K562 (cell line): ENCODE results near the gene PTCHD4. TPM values are rescaled to one million over a fixed set of nuclear protein-coding genes. Genes with fewer than 3 reads are reported as not detected.

Experiments
- ATAC-seq: fragments of 200-7000 bp; cut with Tn5 transposase; 3 replicates; pipeline ENCODE4 v1.9.1; 2020; ENCODE audit warnings: moderate library complexity
- BruUV-seq: library from RNA; stranded (reverse); fragments of 400-500 nt; replicated peaks from 2 replicates; lab custom pipeline; 2021; lab: Mats Ljungman, UMichigan
- CTCF ChIA-PET: fragments of 300-600 bp; formaldehyde crosslinking; extraction: SDS; loops from one replicate; lab custom pipeline; 2021; ENCODE audit warnings: low intra/inter-chr PET ratio; lab: Yijun Ruan, JAX
- POLR2A ChIA-PET: fragments of 300-600, 350-650 bp; sonication (Branson Sonifier 250); formaldehyde crosslinking; extraction: SDS; loops from one replicate; lab custom pipeline; 2021; ENCODE audit warnings: antibody characterized with exemption, inconsistent platforms; lab: Yijun Ruan, JAX
- DNase-seq, 4 experiments: peaks; one replicate each; pipeline versions ENCODE4 v3.0.0 to v3.0.0-alpha.2; 2011 to 2018; ENCODE audit warnings: low spot score in 3 of 4, mixed read lengths in 3 of 4; ENCODE audit errors: extremely low read depth in 1 of 4
- FAIRE-seq: peaks from 2 replicates; lab custom pipeline; 2011; peaks lifted over from hg19 to GRCh38; lab: Jason Lieb, UNC
- H2AFZ ChIP-seq: 2 replicates; pipeline ENCODE4 v1.6.0; 2011; ENCODE audit warnings: low read depth, low read length, control low read depth, inconsistent platforms
- H3K27ac ChIP-seq: fragments of 200-600 bp; 3 replicates; pipeline ENCODE4 v1.8.0; 2011; ENCODE audit warnings: low read depth, mild to moderate bottlenecking, control low read depth, inconsistent platforms, low read length, moderate library complexity, mixed read lengths; ENCODE audit errors: extremely low read depth
- H3K27me3 ChIP-seq, 2 experiments: fragments of 300-600 bp in 1 of 2; 2 replicates in 1 of 2; 3 replicates in 1 of 2; pipeline versions ENCODE4 v1.6.0 to v1.8.0; 2011; ENCODE audit warnings: inconsistent platforms in 2 of 2, low read length in 2 of 2, mild to moderate bottlenecking in 1 of 2, mixed read lengths in 1 of 2, moderate library complexity in 1 of 2; ENCODE audit not compliant: control insufficient read depth in 2 of 2, insufficient read depth in 2 of 2
- H3K36me3 ChIP-seq: fragments of 300-600 bp; 3 replicates; pipeline ENCODE4 v1.8.0; 2011; ENCODE audit warnings: mild to moderate bottlenecking, low read length, inconsistent platforms; ENCODE audit not compliant: control insufficient read depth, insufficient read depth
- H3K4me1 ChIP-seq, 2 experiments: fragments of 200-600 bp in 1 of 2; replicated peaks in 1 of 2; 2 replicates in 1 of 2; 3 replicates in 1 of 2; pipeline versions ENCODE4 v1.5.1 to v1.8.0; 2011; ENCODE audit warnings: inconsistent platforms in 2 of 2, low read length in 2 of 2, mild to moderate bottlenecking in 1 of 2, mixed read lengths in 1 of 2, moderate library complexity in 1 of 2; ENCODE audit not compliant: control insufficient read depth in 2 of 2, insufficient read depth in 2 of 2
- H3K4me2 ChIP-seq: 2 replicates; pipeline ENCODE4 v1.6.1; 2011; ENCODE audit warnings: low read length, control low read depth, inconsistent platforms, mixed read lengths; ENCODE audit not compliant: insufficient read depth
- H3K4me3 ChIP-seq: fragments of 200-600 bp; sonication (generic), shearing (Covaris generic); 2 replicates; pipeline ENCODE4 v1.5.1; 2016; ENCODE audit warnings: control low read depth, inconsistent platforms
- H3K79me2 ChIP-seq: fragments of 200-600 bp; 3 replicates; pipeline ENCODE4 v1.8.0; 2011; ENCODE audit warnings: low read length, inconsistent platforms; ENCODE audit not compliant: control insufficient read depth, insufficient read depth
- H3K9ac ChIP-seq, 2 experiments: 2 replicates each; pipeline versions ENCODE4 v1.6.0 to v1.6.1; 2011; ENCODE audit warnings: low read depth in 2 of 2, low read length in 2 of 2, control low read depth in 1 of 2, inconsistent platforms in 1 of 2, mild to moderate bottlenecking in 1 of 2, mixed read lengths in 1 of 2; ENCODE audit not compliant: insufficient read depth in 1 of 2
- H3K9me1 ChIP-seq: one replicate; pipeline ENCODE4 v1.6.0; 2011; ENCODE audit warnings: inconsistent platforms, mild to moderate bottlenecking, low read length, moderate library complexity; ENCODE audit not compliant: control insufficient read depth, insufficient read depth
- H3K9me3 ChIP-seq: replicated peaks from 2 replicates; pipeline ENCODE4 v1.5.1; 2011; ENCODE audit warnings: low read depth, low read length, inconsistent platforms; ENCODE audit not compliant: control insufficient read depth, insufficient read depth
- H4K20me1 ChIP-seq: replicated peaks from 2 replicates; pipeline ENCODE4 v1.6.1; 2011; ENCODE audit warnings: low read length, inconsistent platforms, mixed read lengths; ENCODE audit not compliant: control insufficient read depth, insufficient read depth
- DMBX1 ChIP-seq: fragments of 250-450 bp; sonication (Bioruptor Pico); IDR thresholded peaks from 2 replicates; pipeline ENCODE4 v1.8.0; 2022; ENCODE audit warnings: inconsistent platforms, mild to moderate bottlenecking, moderate library complexity, borderline replicate concordance
- NCOA2 ChIP-seq, 2 experiments: fragments of 450-650 bp; IDR thresholded peaks; 2 replicates each; pipeline ENCODE4 v1.6.1; 2018; ENCODE audit warnings: mild to moderate bottlenecking in 2 of 2, moderate library complexity in 1 of 2; ENCODE audit not compliant: partially characterized antibody in 2 of 2
- NKRF ChIP-seq: fragments of 450-650 bp; IDR thresholded peaks from 2 replicates; pipeline ENCODE4 v1.6.1; 2016; ENCODE audit warnings: borderline replicate concordance
- ZKSCAN1 ChIP-seq: fragments of 150-350 bp; IDR thresholded peaks from 2 replicates; pipeline ENCODE4 v1.6.1; 2016; ENCODE audit warnings: low read depth, low read length
- ZNF398 ChIP-seq: fragments of 250-450 bp; sonication (Bioruptor Pico); IDR thresholded peaks from 2 replicates; pipeline ENCODE4 v1.8.0; 2021; ENCODE audit warnings: moderate library complexity, mild to moderate bottlenecking, inconsistent platforms
- ZNF699 ChIP-seq: fragments of 250-450 bp; sonication (Bioruptor Pico); IDR thresholded peaks from 2 replicates; pipeline ENCODE4 v1.8.0; 2021; ENCODE audit warnings: mild to moderate bottlenecking, moderate library complexity; ENCODE audit not compliant: insufficient replicate concordance
- WGBS: fragments of 100-300 bp; shearing (Covaris generic); methylation state at CpG from one replicate; pipeline ENCODE4 v1.1.6; 2016; ENCODE audit warnings: low coverage, mixed read lengths; ENCODE audit not compliant: insufficient coverage; ENCODE audit errors: missing lambda C conversion rate; 5-methylcytosine and 5-hydroxymethylcytosine counted together
- in situ Hi-C: fragments of 300-500 bp; cut with MboI; formaldehyde crosslinking; loops from 4 replicates; pipeline ENCODE4 v1.15.0; 2018; ENCODE audit warnings: inconsistent platforms, mixed read lengths
- intact Hi-C: fragments of 100-400 bp; cut with micrococcal nuclease; formaldehyde crosslinking; loops from 2 replicates; pipeline ENCODE4 v1.14.2; 2022
- polyA plus RNA-seq, 8 experiments: library from polyadenylated mRNA; depleted of rRNA in 4 of 8; stranded (reverse) in 5 of 8; unstranded in 3 of 8; fragments of >200 nt; fragmentation: Nextera tagmentation in 2 of 8; fragmentation: Illumina TruSeq in 1 of 8; extraction: Ambion mirVana in 2 of 8; extraction: Trizol in 1 of 8; gene quantifications; 2 replicates each; pipeline versions ENCODE4 v1.2.1 to v1.2.3, GENCODE V29; 2011 to 2014; ENCODE audit warnings: inconsistent platforms in 1 of 8, missing spikeins in 1 of 8
- total RNA-seq, 7 experiments: library from RNA; depleted of rRNA in 6 of 7; stranded (reverse); fragments of >200 nt in 6 of 7; fragmentation: Illumina TruSeq in 2 of 7; extraction: Trizol in 2 of 7; gene quantifications; 2 replicates each; pipeline versions ENCODE4 v1.2.1 to v1.2.3, GENCODE V29; 2011 to 2021; ENCODE audit warnings: low replicate concordance in 1 of 7
- TF ChIP-seq, protein P1 (sequence below): fragments of 200-600 bp; sonication (generic); IDR thresholded peaks from one replicate; pipeline ENCODE4 v1.6.1; 2012; ENCODE audit warnings: mild to moderate bottlenecking, low read depth, low read length, inconsistent platforms

Gene PTCHD4
- total and polyA plus RNA-seq, 9 of the 15 experiments (the other 6 are each of a cell fraction or from before 2014, with no cell fraction given), result not detected

DNA sequence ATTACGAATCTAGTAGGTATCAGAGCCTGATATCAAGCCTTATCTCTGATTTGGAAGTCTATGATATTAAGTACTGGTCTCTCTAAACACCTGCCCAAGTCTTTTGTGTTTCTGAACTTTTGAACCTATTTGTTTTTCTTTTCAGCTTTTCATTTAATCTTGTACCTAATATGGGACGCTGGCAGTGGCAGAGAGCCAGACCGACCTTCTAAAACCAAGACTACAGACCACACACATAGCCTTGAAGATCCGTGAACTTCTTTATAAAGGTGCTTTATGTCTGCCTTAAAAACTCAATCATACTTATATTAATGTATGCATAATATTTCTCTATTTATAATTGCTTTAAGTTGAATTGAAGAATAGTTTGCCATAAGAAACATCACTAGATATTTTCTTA lies 12.6 kb upstream of the PTCHD4 start:
- Histone ChIP-seq H3K9me1 (no peaks in the 10 kb centered on the region), H4K20me1 (no peaks in the 10 kb centered on the region), H3K27me3 (no peaks in the 10 kb centered on the region), H3K4me2 (no peak overlapping the region), H3K9me3 (no peaks in the 10 kb centered on the region), H2AFZ (no peak overlapping the region), H3K36me3 (no peaks in the 10 kb centered on the region), H3K79me2 (no peaks in the 10 kb centered on the region), H3K27ac (no peak overlapping the region), H3K4me1 (no peaks in the 10 kb centered on the region), H3K9ac (no peak overlapping the region), H3K4me3 (no peak overlapping the region)
- in situ Hi-C loops (no loop called here), intact Hi-C loops (no loop called here)
- no TSS peak for BruUV-seq
- ChIA-PET CTCF (no interaction called here), POLR2A (interaction anchor here (1.1 kb wide), 1 partner anchor 69 kb away, joined by 3 read pairs; no protein-coding TSS in a partner anchor)
- FAIRE-seq (no peak), ATAC-seq (no peak), DNase-seq (no peak)
- 1% methylated on average over 4 of the region's 4 CpGs for WGBS
- no peak for TF ChIP-seq NKRF
- TF ChIP-seq DMBX1, result no peak
- TF ChIP-seq NCOA2 (IDR thresholded peaks at IDR 0.05; ENCODE audit: partially characterized antibody in 2 of 2), result no peak
- TF ChIP-seq ZNF699, result no peak
- TF ChIP-seq ZKSCAN1, result no peak
- TF ChIP-seq, protein P1, sequence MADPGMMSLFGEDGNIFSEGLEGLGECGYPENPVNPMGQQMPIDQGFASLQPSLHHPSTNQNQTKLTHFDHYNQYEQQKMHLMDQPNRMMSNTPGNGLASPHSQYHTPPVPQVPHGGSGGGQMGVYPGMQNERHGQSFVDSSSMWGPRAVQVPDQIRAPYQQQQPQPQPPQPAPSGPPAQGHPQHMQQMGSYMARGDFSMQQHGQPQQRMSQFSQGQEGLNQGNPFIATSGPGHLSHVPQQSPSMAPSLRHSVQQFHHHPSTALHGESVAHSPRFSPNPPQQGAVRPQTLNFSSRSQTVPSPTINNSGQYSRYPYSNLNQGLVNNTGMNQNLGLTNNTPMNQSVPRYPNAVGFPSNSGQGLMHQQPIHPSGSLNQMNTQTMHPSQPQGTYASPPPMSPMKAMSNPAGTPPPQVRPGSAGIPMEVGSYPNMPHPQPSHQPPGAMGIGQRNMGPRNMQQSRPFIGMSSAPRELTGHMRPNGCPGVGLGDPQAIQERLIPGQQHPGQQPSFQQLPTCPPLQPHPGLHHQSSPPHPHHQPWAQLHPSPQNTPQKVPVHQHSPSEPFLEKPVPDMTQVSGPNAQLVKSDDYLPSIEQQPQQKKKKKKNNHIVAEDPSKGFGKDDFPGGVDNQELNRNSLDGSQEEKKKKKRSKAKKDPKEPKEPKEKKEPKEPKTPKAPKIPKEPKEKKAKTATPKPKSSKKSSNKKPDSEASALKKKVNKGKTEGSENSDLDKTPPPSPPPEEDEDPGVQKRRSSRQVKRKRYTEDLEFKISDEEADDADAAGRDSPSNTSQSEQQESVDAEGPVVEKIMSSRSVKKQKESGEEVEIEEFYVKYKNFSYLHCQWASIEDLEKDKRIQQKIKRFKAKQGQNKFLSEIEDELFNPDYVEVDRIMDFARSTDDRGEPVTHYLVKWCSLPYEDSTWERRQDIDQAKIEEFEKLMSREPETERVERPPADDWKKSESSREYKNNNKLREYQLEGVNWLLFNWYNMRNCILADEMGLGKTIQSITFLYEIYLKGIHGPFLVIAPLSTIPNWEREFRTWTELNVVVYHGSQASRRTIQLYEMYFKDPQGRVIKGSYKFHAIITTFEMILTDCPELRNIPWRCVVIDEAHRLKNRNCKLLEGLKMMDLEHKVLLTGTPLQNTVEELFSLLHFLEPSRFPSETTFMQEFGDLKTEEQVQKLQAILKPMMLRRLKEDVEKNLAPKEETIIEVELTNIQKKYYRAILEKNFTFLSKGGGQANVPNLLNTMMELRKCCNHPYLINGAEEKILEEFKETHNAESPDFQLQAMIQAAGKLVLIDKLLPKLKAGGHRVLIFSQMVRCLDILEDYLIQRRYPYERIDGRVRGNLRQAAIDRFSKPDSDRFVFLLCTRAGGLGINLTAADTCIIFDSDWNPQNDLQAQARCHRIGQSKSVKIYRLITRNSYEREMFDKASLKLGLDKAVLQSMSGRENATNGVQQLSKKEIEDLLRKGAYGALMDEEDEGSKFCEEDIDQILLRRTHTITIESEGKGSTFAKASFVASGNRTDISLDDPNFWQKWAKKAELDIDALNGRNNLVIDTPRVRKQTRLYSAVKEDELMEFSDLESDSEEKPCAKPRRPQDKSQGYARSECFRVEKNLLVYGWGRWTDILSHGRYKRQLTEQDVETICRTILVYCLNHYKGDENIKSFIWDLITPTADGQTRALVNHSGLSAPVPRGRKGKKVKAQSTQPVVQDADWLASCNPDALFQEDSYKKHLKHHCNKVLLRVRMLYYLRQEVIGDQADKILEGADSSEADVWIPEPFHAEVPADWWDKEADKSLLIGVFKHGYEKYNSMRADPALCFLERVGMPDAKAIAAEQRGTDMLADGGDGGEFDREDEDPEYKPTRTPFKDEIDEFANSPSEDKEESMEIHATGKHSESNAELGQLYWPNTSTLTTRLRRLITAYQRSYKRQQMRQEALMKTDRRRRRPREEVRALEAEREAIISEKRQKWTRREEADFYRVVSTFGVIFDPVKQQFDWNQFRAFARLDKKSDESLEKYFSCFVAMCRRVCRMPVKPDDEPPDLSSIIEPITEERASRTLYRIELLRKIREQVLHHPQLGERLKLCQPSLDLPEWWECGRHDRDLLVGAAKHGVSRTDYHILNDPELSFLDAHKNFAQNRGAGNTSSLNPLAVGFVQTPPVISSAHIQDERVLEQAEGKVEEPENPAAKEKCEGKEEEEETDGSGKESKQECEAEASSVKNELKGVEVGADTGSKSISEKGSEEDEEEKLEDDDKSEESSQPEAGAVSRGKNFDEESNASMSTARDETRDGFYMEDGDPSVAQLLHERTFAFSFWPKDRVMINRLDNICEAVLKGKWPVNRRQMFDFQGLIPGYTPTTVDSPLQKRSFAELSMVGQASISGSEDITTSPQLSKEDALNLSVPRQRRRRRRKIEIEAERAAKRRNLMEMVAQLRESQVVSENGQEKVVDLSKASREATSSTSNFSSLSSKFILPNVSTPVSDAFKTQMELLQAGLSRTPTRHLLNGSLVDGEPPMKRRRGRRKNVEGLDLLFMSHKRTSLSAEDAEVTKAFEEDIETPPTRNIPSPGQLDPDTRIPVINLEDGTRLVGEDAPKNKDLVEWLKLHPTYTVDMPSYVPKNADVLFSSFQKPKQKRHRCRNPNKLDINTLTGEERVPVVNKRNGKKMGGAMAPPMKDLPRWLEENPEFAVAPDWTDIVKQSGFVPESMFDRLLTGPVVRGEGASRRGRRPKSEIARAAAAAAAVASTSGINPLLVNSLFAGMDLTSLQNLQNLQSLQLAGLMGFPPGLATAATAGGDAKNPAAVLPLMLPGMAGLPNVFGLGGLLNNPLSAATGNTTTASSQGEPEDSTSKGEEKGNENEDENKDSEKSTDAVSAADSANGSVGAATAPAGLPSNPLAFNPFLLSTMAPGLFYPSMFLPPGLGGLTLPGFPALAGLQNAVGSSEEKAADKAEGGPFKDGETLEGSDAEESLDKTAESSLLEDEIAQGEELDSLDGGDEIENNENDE, result no peak
- no peak for TF ChIP-seq ZNF398 (CRISPR knock-in tag)
